ENCODE data around the gene ADAM12. TPM values are rescaled to one million over a fixed set of nuclear protein-coding genes. Genes with fewer than 3 reads are reported as not detected.

The ADAM12 gene
- total and polyA plus RNA-seq, 2 donors (not counting 3 experiments of a cell fraction or from before 2014, with no cell fraction given), result 0.22 to 0.33 TPM

GRCh38 chr10:126336801-126337200 lies 51.5 kb downstream of the ADAM12 start:
- Histone ChIP-seq H3K9ac (replicated peaks; ENCODE audit: extremely low read depth, insufficient read depth, low read length) (no peak overlapping the region), H4K20me1 (replicated peaks; ENCODE audit: control insufficient read depth, extremely low read depth, insufficient read depth, low read length) (no peaks in the 10 kb centered on the region), H3K4me2 (ENCODE audit: insufficient read depth, low read length) (no peak overlapping the region), H3K9me3 (replicated peaks; ENCODE audit: control insufficient read depth, insufficient read depth, low read length) (no peaks in the 10 kb centered on the region), H3K36me3 (ENCODE audit: control insufficient read depth in 2 of 2, extremely low read depth in 1 of 2, insufficient read depth in 2 of 2, low read length in 2 of 2) (no peaks in the 10 kb centered on the region), H3K79me2 (ENCODE audit: control insufficient read depth, insufficient read depth, low read length) (no peaks in the 10 kb centered on the region), H3K27ac (ENCODE audit: insufficient read depth, low read depth, low read length) (no peak overlapping the region), H3K4me1 (ENCODE audit: control insufficient read depth, extremely low read depth, insufficient read depth, low read length) (no peaks in the 10 kb centered on the region), H3K4me3 (replicated peaks in 1 of 3; ENCODE audit: insufficient read depth in 1 of 3, low read depth in 1 of 3, low read length in 3 of 3) (no peak overlapping the region), H3K9me1 (replicated peaks; ENCODE audit: control insufficient read depth, extremely low read depth, insufficient read depth, low read length) (no peaks in the 10 kb centered on the region), H2AFZ (ENCODE audit: low read depth, low read length) (no peak overlapping the region), H3K27me3 (ENCODE audit: control insufficient read depth in 2 of 2, insufficient read depth in 2 of 2, low read length in 2 of 2) (no peaks in the 10 kb centered on the region)
- BruUV-seq (replicated peaks), result no TSS peak
- POLR2A ChIA-PET, result no interaction called here
- dilution Hi-C loops (cut with MboI; ENCODE audit: extremely low pct_ligation_motif_present, low sequenced_read_pairs), result no loop called here
- intact Hi-C loops (cut with micrococcal nuclease), result no loop called here
- DNase-seq (ENCODE audit: low read depth, low spot score) (no peak), FAIRE-seq (no peak)
- CTCF ChIA-PET, result no interaction called here
- TF ChIP-seq MAX (IDR thresholded peaks at IDR 0.05; ENCODE audit: insufficient read depth, insufficient read length) (no peak), POLR2AphosphoS5 (IDR thresholded peaks at IDR 0.05; ENCODE audit: insufficient read depth, low read depth, low read length) (no peak)

GRCh38 chr10:126334272-126334671 lies 54.0 kb downstream of the ADAM12 start:
- Histone ChIP-seq H3K4me2 (ENCODE audit: insufficient read depth, low read length) (no peak overlapping the region), H3K9me3 (replicated peaks; ENCODE audit: control insufficient read depth, insufficient read depth, low read length) (no peaks in the 10 kb centered on the region), H3K9me1 (replicated peaks; ENCODE audit: control insufficient read depth, extremely low read depth, insufficient read depth, low read length) (no peaks in the 10 kb centered on the region), H3K4me1 (ENCODE audit: control insufficient read depth, extremely low read depth, insufficient read depth, low read length) (no peaks in the 10 kb centered on the region), H3K27me3 (ENCODE audit: control insufficient read depth in 2 of 2, insufficient read depth in 2 of 2, low read length in 2 of 2) (no peaks in the 10 kb centered on the region), H2AFZ (ENCODE audit: low read depth, low read length) (no peak overlapping the region), H4K20me1 (replicated peaks; ENCODE audit: control insufficient read depth, extremely low read depth, insufficient read depth, low read length) (no peaks in the 10 kb centered on the region), H3K79me2 (ENCODE audit: control insufficient read depth, insufficient read depth, low read length) (no peaks in the 10 kb centered on the region), H3K27ac (ENCODE audit: insufficient read depth, low read depth, low read length) (no peak overlapping the region), H3K36me3 (ENCODE audit: control insufficient read depth in 2 of 2, extremely low read depth in 1 of 2, insufficient read depth in 2 of 2, low read length in 2 of 2) (no peaks in the 10 kb centered on the region), H3K9ac (replicated peaks; ENCODE audit: extremely low read depth, insufficient read depth, low read length) (no peak overlapping the region), H3K4me3 (replicated peaks in 1 of 3; ENCODE audit: insufficient read depth in 1 of 3, low read depth in 1 of 3, low read length in 3 of 3) (no peak overlapping the region)
- no peak for TF ChIP-seq POLR2AphosphoS5 (IDR thresholded peaks at IDR 0.05; ENCODE audit: insufficient read depth, low read depth, low read length)
- TF ChIP-seq EZH2 (IDR thresholded peaks at IDR 0.05; ENCODE audit: borderline replicate concordance, low read depth, low read length, severe bottlenecking), result no peak
- no peak for TF ChIP-seq MAX (IDR thresholded peaks at IDR 0.05; ENCODE audit: insufficient read depth, insufficient read length)
- TF ChIP-seq MYC (IDR thresholded peaks at IDR 0.05; ENCODE audit: low read depth, low read length), result no peak
- TF ChIP-seq GATA2 (IDR thresholded peaks at IDR 0.05; ENCODE audit: insufficient read depth, insufficient read length, low read depth, low read length), result no peak
- TF ChIP-seq FOS (IDR thresholded peaks at IDR 0.05; ENCODE audit: borderline replicate concordance, insufficient read depth, low read length), result no peak
- TF ChIP-seq POLR2A (IDR thresholded peaks at IDR 0.05; ENCODE audit: low read depth, low read length), result no peak
- TF ChIP-seq JUN (IDR thresholded peaks at IDR 0.05; ENCODE audit: borderline replicate concordance, insufficient read depth, insufficient read length, low read depth), result no peak
- TF ChIP-seq, protein P1, sequence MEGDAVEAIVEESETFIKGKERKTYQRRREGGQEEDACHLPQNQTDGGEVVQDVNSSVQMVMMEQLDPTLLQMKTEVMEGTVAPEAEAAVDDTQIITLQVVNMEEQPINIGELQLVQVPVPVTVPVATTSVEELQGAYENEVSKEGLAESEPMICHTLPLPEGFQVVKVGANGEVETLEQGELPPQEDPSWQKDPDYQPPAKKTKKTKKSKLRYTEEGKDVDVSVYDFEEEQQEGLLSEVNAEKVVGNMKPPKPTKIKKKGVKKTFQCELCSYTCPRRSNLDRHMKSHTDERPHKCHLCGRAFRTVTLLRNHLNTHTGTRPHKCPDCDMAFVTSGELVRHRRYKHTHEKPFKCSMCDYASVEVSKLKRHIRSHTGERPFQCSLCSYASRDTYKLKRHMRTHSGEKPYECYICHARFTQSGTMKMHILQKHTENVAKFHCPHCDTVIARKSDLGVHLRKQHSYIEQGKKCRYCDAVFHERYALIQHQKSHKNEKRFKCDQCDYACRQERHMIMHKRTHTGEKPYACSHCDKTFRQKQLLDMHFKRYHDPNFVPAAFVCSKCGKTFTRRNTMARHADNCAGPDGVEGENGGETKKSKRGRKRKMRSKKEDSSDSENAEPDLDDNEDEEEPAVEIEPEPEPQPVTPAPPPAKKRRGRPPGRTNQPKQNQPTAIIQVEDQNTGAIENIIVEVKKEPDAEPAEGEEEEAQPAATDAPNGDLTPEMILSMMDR (IDR thresholded peaks at IDR 0.05; ENCODE audit: extremely low read depth in 1 of 2, insufficient read depth in 1 of 2, low read depth in 1 of 2, low read length in 2 of 2), result no peak
- BruUV-seq (replicated peaks), result no TSS peak
- POLR2A ChIA-PET, result no interaction called here
- dilution Hi-C loops (cut with MboI; ENCODE audit: extremely low pct_ligation_motif_present, low sequenced_read_pairs) (no loop called here), intact Hi-C loops (cut with micrococcal nuclease) (no loop called here)
- DNase-seq (ENCODE audit: low read depth, low spot score) (no peak), FAIRE-seq (no peak)
- CTCF ChIA-PET, result no interaction called here
